GM19240 (cell line): ENCODE data around the gene LTB.

Source experiments
- DNase-seq: peaks from one replicate; pipeline ENCODE4 v3.0.0; 2011; ENCODE audit warnings: low spot score; ENCODE audit not compliant: insufficient read length

Gene LTB

GRCh38 chr6:31531771-31532643 lies 50.2 kb downstream of the LTB start:
- DNase-seq, result no peak

- no peak for DNase-seq
Observed at GRCh38 chr6:31531162-31531561, 51.1 kb downstream of the LTB start.

GRCh38 chr6:31530659-31531058 lies 51.6 kb downstream of the LTB start:
- DNase-seq, result no peak
